Prostate gland (tissue), 2 donors: ENCODE results near the gene SFXN2. TPM values are rescaled to one million over a fixed set of nuclear protein-coding genes. Genes with fewer than 3 reads are reported as not detected.

ENCODE experiments used
- DNase-seq: peaks from one replicate; pipeline ENCODE4 v3.0.0-alpha.2; 2019; ENCODE audit warnings: low spot score
- H3K27ac ChIP-seq, 2 donors: fragments of 200-600 bp; sonication (generic); 2 replicates each; pipeline ENCODE4 v1.5.1; 2017 to 2019
- H3K27me3 ChIP-seq: fragments of 200-600 bp; sonication (generic); replicated peaks from 2 replicates; pipeline ENCODE4 v1.5.1; 2019; ENCODE audit not compliant: insufficient read depth
- H3K36me3 ChIP-seq, 2 donors: fragments of 200-600 bp; sonication (generic); 1 replicate in 1 of 2; 2 replicates in 1 of 2; pipeline versions ENCODE4 v1.5.1 to v1.8.1; 2017 to 2019
- H3K4me1 ChIP-seq: fragments of 200-600 bp; sonication (generic); replicated peaks from 2 replicates; pipeline ENCODE4 v1.5.1; 2019
- H3K4me3 ChIP-seq, 2 donors: fragments of 200-600 bp; sonication (generic); 2 replicates each; pipeline ENCODE4 v1.5.1; 2017 to 2019
- H3K9me3 ChIP-seq: fragments of 200-600 bp; sonication (generic); 2 replicates; pipeline ENCODE4 v1.5.1; 2017
- POLR2A ChIP-seq: fragments of 450-650 bp; IDR thresholded peaks from one replicate; pipeline ENCODE4 v1.6.1; 2016; ENCODE audit warnings: antibody characterized with exemption, mild to moderate bottlenecking
- POLR2AphosphoS5 ChIP-seq: sonication (generic); formaldehyde crosslinking; IDR thresholded peaks from one replicate; pipeline ENCODE4 v1.6.1; 2017; ENCODE audit warnings: antibody characterized with exemption
- WGBS: methylation state at CpG from one replicate; pipeline ENCODE4 v1.1.5; 2018; 5-methylcytosine and 5-hydroxymethylcytosine counted together
- intact Hi-C: fragments of 100-400 bp; cut with DNase I; formaldehyde crosslinking; loops from one replicate; pipeline ENCODE4 v1.14.2; 2022
- total RNA-seq, 2 donors: library from RNA; depleted of rRNA; stranded (reverse); fragments of >200 nt; gene quantifications; one replicate each; pipeline ENCODE4 v1.1.0, GENCODE V29; 2016
- TF ChIP-seq, protein P1 (sequence below), 4 experiments: fragments of 200-600 bp in 2 of 4; fragments of 450-650 bp in 2 of 4; sonication (generic) in 2 of 4; IDR thresholded peaks; 1 replicate in 3 of 4; 2 replicates in 1 of 4; pipeline ENCODE4 v1.5.1; 2016 to 2019; ENCODE audit warnings: antibody characterized with exemption in 4 of 4, mild to moderate bottlenecking in 2 of 4, moderate library complexity in 2 of 4

SFXN2 gene
- total RNA-seq, 2 donors from 2014 or later = 16.4 to 26.6 TPM

DNA sequence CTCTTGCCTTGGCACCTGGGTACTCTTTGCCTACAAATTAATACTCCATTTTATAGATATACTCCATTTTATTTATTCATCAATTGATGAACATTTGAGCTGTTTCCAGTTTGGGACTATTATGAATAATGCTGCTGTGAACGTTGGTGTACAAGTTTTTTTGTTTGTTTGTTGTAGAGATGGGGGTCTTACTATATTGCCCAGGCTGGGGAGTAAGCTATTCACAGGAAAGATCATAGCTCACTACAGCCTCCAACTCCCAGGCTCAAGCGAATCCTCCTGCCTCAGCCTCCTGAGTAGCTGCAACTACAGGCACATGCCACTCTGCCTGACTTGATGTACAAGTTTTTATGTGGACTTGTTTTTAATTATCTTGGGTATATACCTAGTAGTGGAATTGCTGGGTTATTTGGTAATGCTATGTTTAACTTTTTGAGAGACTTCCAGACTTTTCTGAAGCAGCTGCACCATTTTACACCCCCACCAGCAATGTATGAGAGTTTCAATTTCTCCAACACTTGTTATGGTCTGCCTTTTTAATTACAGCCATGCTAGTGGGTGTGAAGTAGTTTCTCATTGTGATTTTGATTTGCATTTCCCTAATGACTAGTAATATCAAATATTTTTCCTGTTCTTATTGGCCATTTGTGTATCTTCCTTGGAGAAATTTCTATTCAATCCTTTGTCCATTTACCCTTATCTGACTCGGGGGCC lies 45.2 kb downstream of the SFXN2 start:
- no peaks in the 10 kb centered on the region for H3K4me1 ChIP-seq
- H3K9me3 ChIP-seq = no peaks in the 10 kb centered on the region
- intact Hi-C loops = no loop called here
- no peaks in the 10 kb centered on the region for H3K36me3 ChIP-seq
- H3K4me3 ChIP-seq = no peak overlapping the region
- TF ChIP-seq POLR2A (no peak), POLR2AphosphoS5 (no peak)
- TF ChIP-seq, protein P1, sequence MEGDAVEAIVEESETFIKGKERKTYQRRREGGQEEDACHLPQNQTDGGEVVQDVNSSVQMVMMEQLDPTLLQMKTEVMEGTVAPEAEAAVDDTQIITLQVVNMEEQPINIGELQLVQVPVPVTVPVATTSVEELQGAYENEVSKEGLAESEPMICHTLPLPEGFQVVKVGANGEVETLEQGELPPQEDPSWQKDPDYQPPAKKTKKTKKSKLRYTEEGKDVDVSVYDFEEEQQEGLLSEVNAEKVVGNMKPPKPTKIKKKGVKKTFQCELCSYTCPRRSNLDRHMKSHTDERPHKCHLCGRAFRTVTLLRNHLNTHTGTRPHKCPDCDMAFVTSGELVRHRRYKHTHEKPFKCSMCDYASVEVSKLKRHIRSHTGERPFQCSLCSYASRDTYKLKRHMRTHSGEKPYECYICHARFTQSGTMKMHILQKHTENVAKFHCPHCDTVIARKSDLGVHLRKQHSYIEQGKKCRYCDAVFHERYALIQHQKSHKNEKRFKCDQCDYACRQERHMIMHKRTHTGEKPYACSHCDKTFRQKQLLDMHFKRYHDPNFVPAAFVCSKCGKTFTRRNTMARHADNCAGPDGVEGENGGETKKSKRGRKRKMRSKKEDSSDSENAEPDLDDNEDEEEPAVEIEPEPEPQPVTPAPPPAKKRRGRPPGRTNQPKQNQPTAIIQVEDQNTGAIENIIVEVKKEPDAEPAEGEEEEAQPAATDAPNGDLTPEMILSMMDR (IDR thresholded peaks at IDR 0.05) = no peak
- H3K27me3 ChIP-seq = no peaks in the 10 kb centered on the region
- WGBS = 93% methylated on average over 3 of the region's 3 CpGs
- no peak for DNase-seq
- peak overlapping the region; percentile 40 to 43 for H3K27ac ChIP-seq

DNA sequence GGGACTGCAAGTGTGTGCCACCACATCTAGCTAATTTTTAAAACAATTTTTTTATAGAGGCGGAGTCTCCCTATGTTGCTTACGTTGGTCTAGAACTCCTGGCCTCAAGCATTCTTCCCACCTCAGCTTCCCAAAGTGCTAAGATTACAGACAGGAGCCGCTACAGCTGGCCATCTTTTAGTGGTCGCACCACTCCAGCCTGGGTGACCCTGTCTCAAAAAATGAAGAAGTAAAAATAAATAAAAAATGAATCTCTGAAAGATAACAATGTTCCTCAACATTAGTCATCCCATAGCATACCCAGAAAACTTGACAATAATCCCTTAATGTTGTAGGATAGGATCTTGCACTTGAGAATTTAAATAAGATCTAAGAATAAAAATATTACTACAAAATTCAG lies 47.5 kb downstream of the SFXN2 start:
- H3K9me3 ChIP-seq = no peaks in the 10 kb centered on the region
- H3K27ac ChIP-seq = no peak overlapping the region
- H3K4me1 ChIP-seq = no peaks in the 10 kb centered on the region
- DNase-seq = no peak
- H3K27me3 ChIP-seq = no peaks in the 10 kb centered on the region
- no peak for TF ChIP-seq POLR2AphosphoS5
- no peak for TF ChIP-seq POLR2A
- TF ChIP-seq, protein P1 (IDR thresholded peaks at IDR 0.05) = no peak
- no peaks in the 10 kb centered on the region for H3K36me3 ChIP-seq
- H3K4me3 ChIP-seq = no peak overlapping the region
- 95% methylated on average over 4 of the region's 4 CpGs for WGBS
- intact Hi-C loops = no loop called here

DNA sequence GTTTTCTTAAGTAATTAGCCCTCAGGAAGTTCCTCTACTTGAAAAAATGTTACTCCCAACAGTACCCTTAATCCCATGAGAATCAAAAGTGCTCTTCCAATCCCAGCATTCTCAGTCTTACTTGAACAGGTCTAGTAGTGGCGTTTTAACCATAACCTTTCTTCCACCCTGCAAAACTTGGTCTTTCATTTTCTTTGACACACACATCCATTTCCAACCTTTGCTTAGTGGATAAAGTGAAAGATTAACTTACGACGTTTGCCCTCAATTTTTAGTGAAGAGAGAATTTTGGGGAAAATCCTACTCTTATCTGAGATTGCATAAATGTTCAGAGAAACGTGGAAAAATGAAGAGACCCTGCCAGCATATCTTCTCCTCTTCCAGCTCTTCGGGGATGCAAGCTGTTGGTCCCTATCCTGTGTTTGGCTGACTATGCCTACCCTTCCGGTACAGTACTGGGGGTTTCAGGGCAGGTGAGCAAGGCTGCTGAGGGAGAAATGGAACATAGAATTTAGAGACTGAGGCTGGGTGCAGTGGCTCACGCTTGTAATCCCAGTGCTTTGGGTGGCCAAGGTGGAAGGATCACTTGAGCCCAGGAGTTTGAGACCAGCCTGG lies 48.1 kb downstream of the SFXN2 start:
- no peaks in the 10 kb centered on the region for H3K36me3 ChIP-seq
- no peaks in the 10 kb centered on the region for H3K9me3 ChIP-seq
- no peak overlapping the region for H3K4me3 ChIP-seq
- 77% methylated on average over 7 of the region's 7 CpGs for WGBS
- TF ChIP-seq, protein P1 (IDR thresholded peaks at IDR 0.05) = no peak
- no peak for TF ChIP-seq POLR2A
- no peak for TF ChIP-seq POLR2AphosphoS5
- intact Hi-C loops = no loop called here
- H3K27ac ChIP-seq = no peak overlapping the region
- DNase-seq = no peak
- no peaks in the 10 kb centered on the region for H3K4me1 ChIP-seq
- no peaks in the 10 kb centered on the region for H3K27me3 ChIP-seq

DNA sequence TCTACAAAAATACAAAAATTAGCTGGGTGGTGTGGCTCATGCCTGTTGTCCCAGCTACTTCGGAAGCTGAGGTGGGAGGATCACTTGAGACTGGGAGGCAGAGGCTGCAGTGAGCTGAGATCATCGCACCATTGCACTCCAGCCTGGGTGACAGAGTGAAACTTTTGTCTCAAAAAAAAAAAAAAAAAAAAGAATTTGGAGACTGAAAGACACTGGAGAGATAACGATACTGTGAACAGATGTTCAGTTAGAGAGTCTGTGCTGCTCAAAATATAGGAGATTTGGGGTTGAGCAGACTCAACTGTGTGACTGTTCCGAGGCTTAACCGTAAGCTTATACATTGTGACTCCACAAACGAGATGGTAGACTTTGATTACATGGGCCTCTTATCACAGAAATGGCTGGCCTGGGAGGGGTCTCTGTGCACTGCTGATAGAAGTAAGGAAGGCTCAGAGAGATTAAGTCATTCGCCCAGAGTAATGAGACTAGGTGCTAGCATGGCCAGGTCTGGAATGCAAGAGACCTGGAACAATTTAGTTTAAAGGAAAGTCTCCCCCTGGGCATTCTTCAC lies 48.7 kb downstream of the SFXN2 start:
- no peaks in the 10 kb centered on the region for H3K4me1 ChIP-seq
- TF ChIP-seq, protein P1 (IDR thresholded peaks at IDR 0.05) = no peak
- TF ChIP-seq POLR2A (no peak), POLR2AphosphoS5 (no peak)
- H3K27ac ChIP-seq = peak overlapping the region; percentile 50 to 65
- intact Hi-C loops = no loop called here
- DNase-seq = no peak
- H3K4me3 ChIP-seq = no peak overlapping the region
- no peaks in the 10 kb centered on the region for H3K9me3 ChIP-seq
- 86% methylated on average over 7 of the region's 7 CpGs for WGBS
- H3K36me3 ChIP-seq = no peaks in the 10 kb centered on the region
- H3K27me3 ChIP-seq = no peaks in the 10 kb centered on the region
